GM18867 (cell line): ENCODE results near the gene BRINP2.

ENCODE experiments used
- ATAC-seq: cut with Tn5 transposase; IDR thresholded peaks from one replicate; pipeline ENCODE4 v1.9.1; 2021; ENCODE audit warnings: mild to moderate bottlenecking, moderate library complexity; ENCODE audit not compliant: unreplicated experiment

BRINP2 gene

GRCh38 chr1:177257128-177257527, 86.4 kb downstream of the BRINP2 start:
- ATAC-seq: no peak

DNA sequence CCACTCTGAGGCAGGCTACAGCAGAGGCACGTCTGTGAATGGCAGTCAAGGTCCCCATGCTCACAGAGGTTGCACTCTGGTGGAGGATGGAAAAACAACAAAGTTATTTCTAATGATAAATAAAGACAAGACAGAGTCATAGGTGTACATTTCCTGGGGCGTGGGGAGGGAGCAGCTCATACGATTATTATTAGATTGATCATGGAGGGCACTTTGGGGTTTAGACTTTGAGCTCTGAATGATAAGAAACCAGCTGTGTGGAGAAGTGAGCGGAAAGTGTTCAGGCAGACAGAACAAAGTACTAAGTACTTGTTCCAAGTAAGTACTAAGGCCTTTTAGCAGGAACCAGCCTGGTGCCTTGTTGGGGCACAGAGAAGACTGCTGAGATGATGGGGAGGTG, 86.8 kb downstream of the BRINP2 start:
- no peak for ATAC-seq

DNA sequence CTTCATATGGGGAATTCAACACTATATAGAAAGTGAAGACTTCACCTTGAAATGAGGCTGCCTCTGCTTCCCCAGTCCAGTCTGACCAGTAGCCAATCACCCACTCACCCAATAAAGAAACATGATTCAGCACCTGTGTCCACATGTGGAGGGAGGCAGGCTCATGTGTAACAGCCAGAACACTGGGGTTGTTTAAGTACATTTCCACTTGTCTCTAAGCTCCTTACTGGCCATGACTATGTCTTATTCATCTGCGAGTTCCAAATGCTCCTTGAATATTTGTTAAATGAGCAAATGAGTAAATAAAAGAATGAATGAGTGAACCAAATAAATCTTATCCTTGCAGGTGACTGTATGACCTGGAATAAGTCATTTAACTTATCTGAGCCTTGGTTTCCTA, 100.1 kb downstream of the BRINP2 start:
- no peak for ATAC-seq

DNA sequence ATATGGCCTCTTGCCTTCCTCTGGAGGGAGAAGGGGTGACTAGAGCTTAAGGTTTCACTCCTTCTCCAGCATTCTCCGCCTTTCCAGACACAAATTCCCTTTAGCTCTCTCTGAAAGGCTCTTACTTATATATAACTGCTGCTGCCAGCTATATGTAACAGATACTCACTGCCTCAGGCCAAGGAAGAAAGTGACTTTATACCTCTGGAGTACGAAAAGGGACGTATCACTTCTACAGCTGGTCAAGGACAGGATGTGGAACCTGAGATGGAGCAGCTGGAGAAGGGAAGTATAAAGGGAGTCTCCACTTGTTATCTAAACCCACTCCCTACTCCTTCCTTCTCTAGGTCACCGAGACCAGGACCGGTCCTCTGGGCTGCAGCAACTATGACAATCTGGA, 102.4 kb downstream of the BRINP2 start:
- no peak for ATAC-seq

DNA sequence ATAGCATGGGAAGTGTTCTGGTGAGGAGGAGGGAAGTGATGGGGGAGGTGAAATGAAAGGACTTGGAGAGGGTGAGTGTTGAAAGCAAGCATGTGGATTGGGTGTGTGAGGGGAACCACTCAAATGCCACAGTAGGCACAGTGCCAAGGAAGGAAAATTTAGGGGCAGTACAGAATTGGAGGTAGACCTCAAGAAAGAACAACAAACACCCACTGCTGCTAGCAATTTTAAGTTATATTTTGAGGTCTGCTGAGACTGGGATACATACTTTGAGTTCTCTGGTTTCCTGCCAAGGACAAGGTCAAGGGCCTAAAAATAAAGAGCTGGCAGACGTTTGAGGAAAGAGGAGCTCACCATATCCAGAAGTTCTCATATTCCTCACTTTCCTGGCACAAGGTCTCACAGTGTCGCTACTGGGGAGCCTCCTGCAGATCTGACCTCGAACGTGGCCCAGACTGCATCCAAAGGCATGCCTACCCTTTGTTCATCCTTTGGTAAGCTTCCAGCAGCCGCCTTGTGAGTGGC, 104.0 kb downstream of the BRINP2 start:
- no peak for ATAC-seq

DNA sequence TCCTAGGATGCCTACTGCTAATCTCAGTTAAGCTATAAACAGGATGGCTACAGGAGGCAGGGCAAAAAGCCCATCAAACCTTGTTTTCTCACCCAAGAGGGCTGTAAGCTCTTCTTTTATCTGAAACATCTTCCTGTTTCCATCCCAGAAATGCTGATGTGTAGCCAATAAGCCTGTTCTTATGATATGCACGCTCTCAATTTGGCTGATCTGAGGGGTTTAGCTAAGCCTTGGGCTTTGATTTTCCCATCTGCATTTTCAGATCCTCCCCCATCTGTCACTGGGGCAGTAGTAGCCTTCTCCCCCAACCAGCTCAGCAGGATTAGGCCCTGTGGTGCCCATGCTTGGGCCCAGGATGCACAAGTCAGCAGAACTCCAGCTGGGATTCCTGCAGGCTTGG, 105.0 kb downstream of the BRINP2 start:
- no peak for ATAC-seq

- ATAC-seq: no peak
These were observed 108.0 kb downstream of the BRINP2 start for GRCh38 chr1:177278626-177279390.

- ATAC-seq: no peak
These were observed 111.1 kb downstream of the BRINP2 start for GRCh38 chr1:177281901-177282300.

- ATAC-seq: no peak
These were observed 112.2 kb downstream of the BRINP2 start for GRCh38 chr1:177282976-177283375.

DNA sequence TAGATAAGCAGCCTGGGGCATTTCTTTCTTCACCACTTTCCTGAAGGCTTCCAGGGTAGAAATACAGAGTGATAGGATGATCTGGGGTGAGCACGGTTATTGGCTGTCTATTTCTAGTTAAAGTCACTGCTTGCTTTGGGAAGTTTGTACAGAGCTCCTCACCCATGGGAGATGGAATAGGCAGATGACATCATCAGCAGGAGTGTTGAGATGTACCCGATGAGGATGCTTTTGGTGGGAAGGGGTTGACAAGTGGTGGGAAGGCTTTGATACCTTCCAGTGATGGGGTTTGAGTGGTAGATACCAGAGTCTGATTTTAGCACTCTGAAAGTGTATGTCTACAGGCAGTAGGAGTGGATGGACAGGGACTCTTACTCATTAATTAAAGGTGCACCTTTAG, 112.6 kb downstream of the BRINP2 start:
- ATAC-seq: no peak

DNA sequence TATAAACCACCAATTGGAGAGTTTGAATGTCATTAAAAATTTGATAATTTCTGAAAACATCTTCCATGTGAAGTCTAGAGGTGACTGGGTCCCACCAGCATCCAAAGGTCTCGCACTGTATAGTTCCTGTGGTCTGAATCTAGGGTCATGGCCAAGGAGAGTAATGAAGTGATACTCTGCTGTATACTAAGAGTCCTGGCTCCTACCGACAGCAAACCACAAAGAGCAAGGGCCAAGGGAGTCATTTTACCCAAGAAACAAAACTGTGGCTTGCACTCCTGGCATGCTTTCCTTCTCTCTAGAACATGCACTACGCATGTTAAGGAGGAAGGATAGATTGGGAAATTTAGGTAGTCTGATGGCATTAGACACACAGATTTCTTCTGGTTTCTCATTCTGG, 115.6 kb downstream of the BRINP2 start:
- no peak for ATAC-seq

- ATAC-seq: no peak
These were observed 116.5 kb downstream of the BRINP2 start for GRCh38 chr1:177287270-177287669.

DNA sequence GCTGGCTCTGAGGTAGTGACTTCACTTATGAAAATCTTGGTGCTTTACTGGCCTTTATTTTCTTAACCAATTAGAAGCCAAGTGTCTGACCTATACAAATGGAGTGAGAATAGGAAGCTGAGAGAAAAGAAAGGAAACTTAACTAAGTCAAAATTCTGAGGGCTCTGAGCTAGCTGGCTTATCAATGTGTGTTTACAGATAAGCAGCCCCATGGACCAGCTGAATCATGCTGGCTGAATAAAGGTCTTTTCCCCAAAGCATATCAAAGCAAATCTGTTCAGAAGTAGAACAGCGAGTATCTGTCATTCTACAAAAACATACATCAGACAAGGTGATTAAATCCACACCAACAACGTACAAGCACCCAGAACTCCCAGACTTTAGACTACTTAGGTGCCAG, 117.2 kb downstream of the BRINP2 start:
- no peak for ATAC-seq

GRCh38 chr1:177289532-177289931, 118.8 kb downstream of the BRINP2 start:
- ATAC-seq: no peak

DNA sequence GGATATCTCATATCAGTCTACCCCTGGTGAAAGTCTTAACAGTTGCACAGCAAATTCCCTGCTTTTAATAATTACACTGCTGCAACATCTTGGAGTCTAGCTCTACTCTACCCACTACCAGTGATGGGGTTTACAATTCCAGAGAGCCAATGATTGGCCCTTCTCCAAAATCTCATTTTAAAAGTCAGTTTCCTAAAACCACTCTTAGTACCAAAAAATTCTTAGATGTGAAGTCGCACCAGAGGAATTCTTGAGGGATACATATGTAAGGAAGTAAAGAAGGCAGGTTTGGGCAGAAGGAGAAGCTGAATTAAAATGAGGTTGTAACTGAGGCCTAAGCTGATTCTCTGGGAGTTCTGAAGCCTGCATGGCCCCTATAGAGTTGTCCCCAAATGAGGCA, 129.7 kb downstream of the BRINP2 start:
- no peak for ATAC-seq

DNA sequence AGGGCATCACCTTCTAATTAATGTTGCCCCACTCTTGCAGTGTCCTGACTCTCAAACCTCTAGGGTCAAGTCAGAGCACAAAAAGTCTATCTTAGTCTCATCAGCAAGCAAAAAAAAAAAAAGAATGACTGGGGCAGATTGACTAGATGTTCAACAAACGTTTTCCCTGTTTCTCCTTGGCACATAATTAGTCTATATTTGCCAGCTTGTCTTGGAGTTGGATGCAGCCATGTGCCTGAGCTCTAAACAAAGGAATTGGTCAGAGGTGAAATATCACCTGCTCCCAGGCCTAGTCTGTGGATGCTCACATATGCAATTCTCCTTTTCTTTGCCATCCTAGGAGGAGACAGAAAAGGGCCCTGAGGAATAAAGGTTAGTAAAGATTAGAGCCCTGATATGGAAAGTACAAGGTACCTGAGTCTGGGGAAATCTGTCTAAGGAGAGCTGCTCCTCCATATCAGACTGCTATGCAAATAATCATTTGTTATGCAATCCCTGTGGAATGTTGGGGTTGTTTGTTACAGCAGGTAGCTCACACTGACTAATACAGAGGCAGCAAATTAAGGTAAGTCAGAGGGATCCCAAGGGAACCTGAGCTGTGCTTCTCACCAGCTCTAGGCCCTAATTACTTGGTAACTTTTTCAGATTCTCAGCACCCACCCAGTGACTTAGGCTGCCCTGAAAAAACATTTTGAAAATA, 130.8 kb downstream of the BRINP2 start:
- ATAC-seq: no peak

DNA sequence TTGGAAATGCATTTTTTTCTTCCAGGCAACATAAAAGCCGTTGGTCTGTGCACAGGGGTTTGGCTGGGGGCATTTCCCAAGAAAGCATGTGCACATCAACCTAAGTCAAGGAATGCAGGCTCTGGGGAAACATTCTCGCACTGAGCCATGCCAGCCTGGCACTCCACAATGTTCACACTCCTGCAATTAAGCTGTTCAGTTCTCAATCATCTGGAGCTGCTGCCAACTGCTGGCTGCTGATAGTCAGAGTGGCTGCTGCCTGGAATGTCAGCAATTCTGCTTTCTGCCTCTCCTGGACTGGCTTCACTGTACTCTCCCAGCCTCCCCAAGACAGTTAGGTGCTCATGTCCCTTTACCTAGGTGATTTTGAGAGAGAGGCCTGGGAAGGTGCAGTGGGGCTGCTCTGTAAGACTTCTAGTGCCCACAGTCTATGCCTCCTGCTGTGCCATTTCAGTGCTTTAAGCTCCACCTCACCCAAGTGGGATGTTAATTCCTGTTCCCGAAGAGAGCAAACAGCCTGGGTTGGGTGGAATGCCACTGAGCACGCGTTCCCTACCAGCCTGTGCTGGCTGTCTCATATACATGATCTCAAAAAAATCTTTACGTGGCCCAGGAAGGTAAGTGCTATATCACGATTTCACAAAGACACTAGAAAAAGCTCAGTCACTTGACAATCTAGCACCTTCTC, 131.7 kb downstream of the BRINP2 start:
- no peak for ATAC-seq

DNA sequence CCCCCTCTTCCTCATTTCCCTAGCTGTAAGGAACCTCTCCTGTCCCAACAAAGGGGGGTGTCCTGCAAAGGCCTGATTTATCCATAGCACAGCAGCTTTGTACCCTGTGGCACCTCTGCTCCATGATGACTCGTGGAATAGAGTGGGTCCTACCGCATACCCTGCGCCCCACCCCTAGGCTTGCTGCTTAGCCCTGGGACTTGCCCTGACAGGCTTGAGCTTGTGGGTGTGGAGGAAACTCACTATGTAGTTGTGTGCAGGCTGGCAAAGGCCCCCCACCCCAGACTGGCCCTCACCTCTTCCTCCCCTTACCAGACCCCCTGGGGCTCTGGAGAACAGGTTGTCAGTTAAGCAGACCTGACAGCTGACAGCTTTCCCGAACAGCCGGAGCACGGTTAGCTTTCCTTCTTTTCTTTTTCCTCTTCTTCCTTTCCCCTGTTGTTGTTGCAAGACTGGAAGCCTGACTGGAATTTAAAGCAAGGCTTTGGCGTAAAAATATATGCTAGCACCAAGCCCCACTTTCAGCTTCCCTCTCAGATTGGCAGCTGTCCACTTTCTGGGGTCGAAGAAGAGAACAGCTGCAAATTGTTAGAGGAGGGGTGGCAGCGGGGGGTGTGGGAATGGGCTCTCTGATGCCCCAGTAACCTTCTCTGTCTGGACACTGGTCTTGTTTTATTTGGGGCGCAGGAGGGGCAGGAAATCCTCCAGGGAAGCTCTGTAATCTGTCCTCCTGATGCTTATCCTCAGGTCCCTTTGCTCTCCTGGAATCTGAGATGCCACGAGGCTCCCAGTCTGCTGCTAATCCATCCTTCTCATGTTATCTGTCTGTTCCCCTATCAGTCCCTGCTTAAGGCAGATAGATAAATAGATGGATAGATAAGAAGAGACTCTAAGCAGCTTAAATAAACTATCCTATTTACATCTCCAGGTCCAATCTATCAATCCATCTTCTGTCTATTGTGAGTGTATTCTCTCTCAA, 134.6 kb downstream of the BRINP2 start:
- no peak for ATAC-seq

GRCh38 chr1:177306019-177306415, 135.3 kb downstream of the BRINP2 start:
- no peak for ATAC-seq

- ATAC-seq: no peak
These were observed 136.2 kb downstream of the BRINP2 start for GRCh38 chr1:177306981-177307380.

DNA sequence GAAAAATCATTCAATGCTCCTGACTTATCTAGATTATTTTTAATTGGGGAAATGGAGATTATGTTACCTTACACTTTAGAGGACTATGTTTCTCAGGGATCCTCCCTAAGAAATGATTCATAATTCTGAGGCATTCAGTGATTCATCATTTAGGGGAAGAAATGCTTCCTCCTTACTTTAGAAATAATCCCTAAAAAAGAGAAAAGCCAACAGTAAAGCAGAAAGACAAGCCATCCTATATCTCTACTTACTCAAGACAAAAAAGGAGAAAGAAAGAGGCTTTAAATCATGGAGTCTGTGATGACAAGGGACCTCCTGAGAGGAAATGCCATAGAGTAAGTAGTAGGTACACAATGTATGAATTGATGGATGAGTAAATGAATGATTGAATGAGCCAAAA, 137.0 kb downstream of the BRINP2 start:
- ATAC-seq: no peak
